Measurements from ENCODE around the gene ZNF552.

Gene ZNF552

GRCh38 chr19:57773488-57773887, 41.2 kb downstream of the ZNF552 start:
- no peak for DNase-seq

- DNase-seq, result no peak
These were observed 43.3 kb downstream of the ZNF552 start for GRCh38 chr19:57771417-57771816.

- peak; percentile 77 for DNase-seq
These were observed 45.2 kb downstream of the ZNF552 start, which contains the start of gene ZNF586 for GRCh38 chr19:57769345-57770131. Gene ZNF586, plus strand, starts transcription at chr19:57769676. Its CDS starts 167 bp downstream, at chr19:57769843.

- DNase-seq, result no peak
These were observed 55.6 kb downstream of the ZNF552 start for GRCh38 chr19:57759096-57759495.

- no peak for DNase-seq
These were observed 56.8 kb downstream of the ZNF552 start for GRCh38 chr19:57757941-57758340.

All from effector CD8-positive, alpha-beta T cell (primary cell).